ENCODE data around the gene DHRS4. TPM values are rescaled to one million over a fixed set of nuclear protein-coding genes. Genes with fewer than 3 reads are reported as not detected.
"Not testable (repeated sequence)": the region's sequence is repeated elsewhere in the genome, so short reads cannot be mapped to it uniquely, and the experiment has no call there.

The DHRS4 gene
- total RNA-seq, 1 experiment from 2014 or later, result 12.7 TPM

GRCh38 chr14:24001679-24002078 lies 48.1 kb downstream of the DHRS4 start:
- H2BK120ac ChIP-seq (ENCODE audit: low read depth, low read length, poor library complexity, severe bottlenecking); H3K4me1 ChIP-seq (ENCODE audit: insufficient read depth, low read length); DNase-seq; H2AFZ ChIP-seq (ENCODE audit: low read length); H3K9ac ChIP-seq (ENCODE audit: extremely low read depth, insufficient read length, low read length); H3K27me3 Mint-ChIP-seq (ENCODE audit: low read depth); H2BK20ac ChIP-seq (ENCODE audit: low read depth, low read length, poor library complexity, severe bottlenecking); H3T11ph ChIP-seq (ENCODE audit: low read length); H3K4me1 Mint-ChIP-seq; H4K5ac ChIP-seq (ENCODE audit: insufficient read length, low read depth, low read length); H4K8ac ChIP-seq (replicated peaks; ENCODE audit: insufficient read length, low read depth, low read length); H3K9me3 Mint-ChIP-seq; H3K4ac ChIP-seq (ENCODE audit: low read depth, low read length); H3K36me3 Mint-ChIP-seq (ENCODE audit: insufficient read depth in 1 of 3, low read depth in 3 of 3); H2BK5ac ChIP-seq (ENCODE audit: insufficient read length, low read length); H3K23ac ChIP-seq (ENCODE audit: insufficient read length, low read depth, low read length); H3K9me3 ChIP-seq (ENCODE audit: control insufficient read depth, low read depth, low read length); H2BK15ac ChIP-seq (ENCODE audit: low read depth, low read length); H3K79me2 ChIP-seq (ENCODE audit: insufficient read depth, low read length); H3K79me1 ChIP-seq (ENCODE audit: insufficient read depth, low read depth, low read length, poor library complexity, severe bottlenecking); H2BK12ac ChIP-seq (ENCODE audit: insufficient read length, low read depth, low read length); H3K14ac ChIP-seq (ENCODE audit: insufficient read depth, low read length); H3K27me3 ChIP-seq (ENCODE audit: insufficient read depth, low read length); H4K91ac ChIP-seq (ENCODE audit: insufficient read length, low read depth, low read length); H3K56ac ChIP-seq (ENCODE audit: insufficient read length, low read depth, low read length); H3K23me2 ChIP-seq (ENCODE audit: insufficient read length, low read depth, low read length, poor library complexity, severe bottlenecking); H4K20me1 ChIP-seq (ENCODE audit: control insufficient read depth, insufficient read depth, insufficient read length); H3K4me2 ChIP-seq (ENCODE audit: insufficient read depth, insufficient read length, low read length); H3K27ac ChIP-seq (ENCODE audit: insufficient read length, low read depth, low read length); H3K18ac ChIP-seq (ENCODE audit: insufficient read length, low read depth, low read length); H2AK5ac ChIP-seq (ENCODE audit: insufficient read length, low read length); H3K27ac Mint-ChIP-seq; H3K4me3 Mint-ChIP-seq: not testable (repeated sequence)
- WGBS (ENCODE audit: extremely low coverage, insufficient read length, low lambda C conversion rate), result no CpG with 5 or more reads among the region's 2 CpGs

GRCh38 chr14:24006471-24006816 lies 52.9 kb downstream of the DHRS4 start:
- not testable (repeated sequence) for H2BK12ac ChIP-seq (ENCODE audit: insufficient read length, low read depth, low read length); H2BK15ac ChIP-seq (ENCODE audit: low read depth, low read length); H3K36me3 Mint-ChIP-seq (ENCODE audit: insufficient read depth in 1 of 3, low read depth in 3 of 3); H3K14ac ChIP-seq (ENCODE audit: insufficient read depth, low read length); H3K4ac ChIP-seq (ENCODE audit: low read depth, low read length); H4K5ac ChIP-seq (ENCODE audit: insufficient read length, low read depth, low read length); H3K9me3 ChIP-seq (ENCODE audit: control insufficient read depth, low read depth, low read length); H3K79me2 ChIP-seq (ENCODE audit: insufficient read depth, low read length); H3K27me3 ChIP-seq (ENCODE audit: insufficient read depth, low read length); H3K27ac ChIP-seq (ENCODE audit: insufficient read length, low read depth, low read length); H3K23ac ChIP-seq (ENCODE audit: insufficient read length, low read depth, low read length); H3K27ac Mint-ChIP-seq; H3K79me1 ChIP-seq (ENCODE audit: insufficient read depth, low read depth, low read length, poor library complexity, severe bottlenecking); H3K18ac ChIP-seq (ENCODE audit: insufficient read length, low read depth, low read length); H3K9ac ChIP-seq (ENCODE audit: extremely low read depth, insufficient read length, low read length); H4K8ac ChIP-seq (replicated peaks; ENCODE audit: insufficient read length, low read depth, low read length); H3K23me2 ChIP-seq (ENCODE audit: insufficient read length, low read depth, low read length, poor library complexity, severe bottlenecking); H4K20me1 ChIP-seq (ENCODE audit: control insufficient read depth, insufficient read depth, insufficient read length); H3K4me1 ChIP-seq (ENCODE audit: insufficient read depth, low read length); H3T11ph ChIP-seq (ENCODE audit: low read length); H2BK120ac ChIP-seq (ENCODE audit: low read depth, low read length, poor library complexity, severe bottlenecking); H3K9me3 Mint-ChIP-seq; H2BK5ac ChIP-seq (ENCODE audit: insufficient read length, low read length); DNase-seq; H2AFZ ChIP-seq (ENCODE audit: low read length); H2BK20ac ChIP-seq (ENCODE audit: low read depth, low read length, poor library complexity, severe bottlenecking); H2AK5ac ChIP-seq (ENCODE audit: insufficient read length, low read length); H3K4me2 ChIP-seq (ENCODE audit: insufficient read depth, insufficient read length, low read length); H4K91ac ChIP-seq (ENCODE audit: insufficient read length, low read depth, low read length); H3K56ac ChIP-seq (ENCODE audit: insufficient read length, low read depth, low read length)
- Mint-ChIP-seq H3K4me1 (peaks cover 0 to 12% of the 10 kb centered on the region in 2 experiments; a peak in 2 of 4 replicates), H3K4me3 (peak overlapping the region in 1 of 2 experiments; percentile 45; a peak in 2 of 5 replicates), H3K27me3 (ENCODE audit: low read depth) (peaks cover 16% of the 10 kb centered on the region)
- no CpG with 5 or more reads among the region's 15 CpGs for WGBS (ENCODE audit: extremely low coverage, insufficient read length, low lambda C conversion rate)

Measured in H9 (cell line).